ENCODE measurements around the gene HOXC9.

- TF ChIP-seq POLR2A (IDR thresholded peaks at IDR 0.05), result no peak
- no peak for TF ChIP-seq CTCF (IDR thresholded peaks at IDR 0.05)
- no peak for TF ChIP-seq POLR2AphosphoS5 (IDR thresholded peaks at IDR 0.05)
These were observed 5.5 kb upstream of the HOXC9 start for GRCh38 chr12:53994264-53995001.
